GM21529 (cell line): ENCODE results near the gene AP4S1.
A peak's percentile ranks its signal among the peaks of the same experiment; 100 is the strongest.
"Not testable (repeated sequence)": the region's sequence is repeated elsewhere in the genome, so short reads cannot be mapped to it uniquely, and the experiment has no call there.

Source experiments
- ATAC-seq: cut with Tn5 transposase; IDR thresholded peaks from one replicate; pipeline ENCODE4 v1.9.1; 2021; ENCODE audit not compliant: unreplicated experiment

The AP4S1 gene

GRCh38 chr14:31083781-31084180, 58.3 kb downstream of the AP4S1 start:
- no peak for ATAC-seq

DNA sequence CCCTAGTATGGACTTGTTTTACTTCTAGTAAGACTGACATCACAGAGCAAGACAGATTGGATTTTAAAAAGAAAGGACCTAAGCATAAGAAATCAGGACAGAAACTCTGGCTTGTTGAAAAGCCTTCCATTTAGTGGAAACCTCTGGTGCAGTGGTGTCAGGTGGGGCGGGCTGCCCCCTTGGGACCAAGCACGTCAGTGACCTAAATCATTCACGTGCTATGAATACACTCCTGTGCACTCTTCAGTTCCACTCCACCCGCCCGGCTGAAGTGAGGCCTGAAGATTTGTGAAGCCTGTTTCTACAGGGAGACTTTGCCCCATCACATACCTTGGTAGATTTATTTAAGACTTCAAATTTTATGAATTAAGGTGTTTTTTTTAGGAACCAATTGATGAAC, 58.9 kb downstream of the AP4S1 start:
- ATAC-seq, result peak; percentile 87

DNA sequence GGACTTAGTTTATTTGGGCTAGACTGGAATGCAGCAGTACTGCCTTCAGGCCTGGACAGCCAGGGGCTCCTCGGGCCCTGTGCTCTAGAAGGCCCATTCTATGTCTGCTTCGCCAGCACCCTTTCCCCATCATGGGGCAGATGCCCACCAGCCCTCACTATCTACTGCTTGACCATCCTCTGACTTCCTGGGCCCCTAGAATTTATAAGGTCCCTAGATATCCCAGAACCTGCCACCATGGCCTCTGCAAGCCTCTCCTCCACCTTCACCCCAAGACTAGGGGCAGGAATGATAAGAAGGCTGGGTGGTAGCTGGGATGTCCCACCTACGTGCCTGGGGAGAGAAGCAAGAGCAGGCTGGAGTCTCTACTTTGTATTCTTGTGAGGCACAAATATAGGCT, 59.6 kb downstream of the AP4S1 start:
- ATAC-seq, result no peak

GRCh38 chr14:31086466-31086865, 61.0 kb downstream of the AP4S1 start:
- ATAC-seq, result not testable (repeated sequence)

GRCh38 chr14:31090883-31091764, 65.7 kb downstream of the AP4S1 start:
- no peak for ATAC-seq

GRCh38 chr14:31092160-31092708, 66.8 kb downstream of the AP4S1 start:
- no peak for ATAC-seq

GRCh38 chr14:31093884-31094839, 68.7 kb downstream of the AP4S1 start:
- ATAC-seq, result not testable (repeated sequence)

DNA sequence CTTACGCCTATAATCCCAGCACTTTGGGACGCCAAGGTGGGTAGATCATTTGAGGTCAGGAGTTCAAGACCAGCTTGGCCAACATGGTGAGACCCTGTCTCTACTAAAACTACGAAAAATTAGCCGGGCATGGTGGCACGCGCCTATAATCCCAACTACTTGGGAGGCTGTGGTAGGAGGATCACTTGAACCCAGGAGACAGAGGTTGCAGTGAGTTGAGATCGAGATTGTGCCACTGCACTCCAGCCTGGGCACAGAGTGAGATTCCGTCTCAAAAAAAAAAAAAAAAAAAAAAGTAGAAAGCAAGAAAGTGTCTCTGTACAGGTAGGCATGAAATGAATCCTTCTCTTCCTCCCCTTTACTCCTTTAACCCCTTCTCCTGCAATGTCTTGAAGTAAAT, 70.4 kb downstream of the AP4S1 start:
- not testable (repeated sequence) for ATAC-seq

DNA sequence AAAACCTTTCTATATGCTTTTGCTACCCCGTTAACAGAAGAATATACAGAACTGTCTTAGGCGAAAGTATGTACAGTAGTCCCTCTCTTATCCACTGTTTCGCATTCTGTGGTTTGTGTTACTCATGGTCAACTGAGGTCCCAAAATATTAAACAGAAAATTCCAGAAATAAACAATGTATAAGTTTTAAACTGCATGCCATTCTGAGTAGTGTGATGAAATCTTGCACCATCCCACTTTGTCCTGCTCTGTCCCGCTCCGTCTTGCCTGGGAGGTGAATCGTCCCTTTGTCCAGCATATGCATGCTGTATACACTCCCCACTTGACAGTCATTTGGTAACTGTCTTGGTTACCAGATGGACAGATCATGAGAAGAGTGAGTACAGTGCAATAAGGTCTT, 70.8 kb downstream of the AP4S1 start:
- ATAC-seq, result no peak

- ATAC-seq, result no peak
Measured at GRCh38 chr14:31097081-31097480, 71.6 kb downstream of the AP4S1 start.

GRCh38 chr14:31106768-31107167, 81.3 kb downstream of the AP4S1 start:
- no peak for ATAC-seq

GRCh38 chr14:31109257-31109656, 83.8 kb downstream of the AP4S1 start:
- no peak for ATAC-seq

DNA sequence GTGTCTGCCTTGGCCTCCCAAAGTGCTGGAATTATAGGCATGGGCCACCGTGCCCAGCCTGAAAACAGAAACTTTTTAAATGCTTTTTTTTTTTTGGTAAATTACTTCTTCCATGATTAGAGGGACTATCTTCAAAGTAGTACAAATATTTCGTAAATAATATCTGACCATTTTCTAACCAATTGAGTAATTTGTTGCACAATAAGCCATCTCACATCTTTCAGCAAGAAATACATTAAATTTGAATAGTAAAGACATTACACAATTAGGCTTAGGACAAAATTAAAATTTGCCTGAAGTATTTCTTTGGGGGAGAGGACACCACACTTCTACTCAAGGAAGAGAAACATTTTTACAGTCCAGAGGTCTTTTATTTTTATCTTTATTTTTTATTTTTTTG, 85.4 kb downstream of the AP4S1 start:
- no peak for ATAC-seq

- no peak for ATAC-seq
Measured at GRCh38 chr14:31113794-31114193, 88.3 kb downstream of the AP4S1 start.

GRCh38 chr14:31118892-31119291, 93.4 kb downstream of the AP4S1 start:
- no peak for ATAC-seq

GRCh38 chr14:31122098-31122611, 96.7 kb downstream of the AP4S1 start:
- ATAC-seq, result no peak

DNA sequence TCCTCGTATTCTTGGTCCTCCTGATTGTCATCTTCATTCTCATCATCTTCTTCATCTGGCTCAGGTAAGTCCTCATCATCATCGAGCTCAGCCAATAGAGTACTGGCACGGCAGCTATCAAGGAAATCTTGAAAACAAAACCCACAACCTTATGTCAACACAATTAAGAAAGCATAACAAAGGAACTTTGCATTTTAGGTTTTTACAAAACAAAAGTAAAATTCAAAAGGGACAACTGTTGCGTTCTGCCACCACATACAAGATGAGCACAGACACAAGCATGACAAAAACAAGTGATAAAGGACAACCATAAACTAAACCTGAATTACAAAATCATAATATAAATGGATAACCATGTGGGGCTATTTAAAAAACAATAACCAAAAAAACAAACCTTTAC, 97.5 kb downstream of the AP4S1 start:
- no peak for ATAC-seq

GRCh38 chr14:31124197-31124596, 98.7 kb downstream of the AP4S1 start:
- no peak for ATAC-seq

DNA sequence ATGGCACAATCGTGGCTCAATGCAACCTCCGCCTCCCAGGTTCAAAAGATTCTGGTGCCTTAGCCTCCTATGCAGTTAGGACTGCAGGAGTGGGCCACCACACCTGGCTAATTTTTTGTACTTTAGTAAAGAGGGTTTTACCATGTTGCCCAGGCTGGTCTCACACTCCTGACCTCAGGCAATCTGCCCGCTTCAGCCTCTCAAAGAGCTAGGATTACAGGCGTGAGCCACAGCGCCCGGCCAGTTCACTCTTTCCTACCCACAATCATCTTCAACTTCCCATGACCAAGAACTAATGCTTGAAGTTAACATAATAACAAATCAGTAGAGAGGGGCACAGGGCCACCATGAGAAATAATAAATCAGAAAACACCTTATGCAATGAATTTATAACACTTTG, 99.8 kb downstream of the AP4S1 start:
- ATAC-seq, result no peak

DNA sequence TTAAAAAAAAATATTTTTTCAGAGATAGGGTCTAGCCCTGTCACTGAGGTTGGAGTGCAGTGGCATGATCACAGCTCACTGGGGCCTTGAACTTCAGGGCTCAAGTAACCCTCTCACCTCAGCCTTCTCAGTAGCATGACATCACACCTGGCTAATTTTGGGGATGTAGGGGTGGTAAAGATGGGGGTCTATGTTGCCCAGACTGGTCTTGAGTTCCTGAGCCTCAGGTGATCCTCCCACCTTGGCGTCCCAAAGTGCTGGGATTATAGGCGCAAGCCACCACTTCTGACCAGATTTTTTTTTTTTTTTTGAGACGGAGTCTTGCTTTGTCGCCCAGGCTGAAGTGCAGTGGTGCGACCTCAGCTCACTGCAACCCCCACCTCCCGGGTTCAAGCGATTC, 101.2 kb downstream of the AP4S1 start:
- ATAC-seq, result no peak

DNA sequence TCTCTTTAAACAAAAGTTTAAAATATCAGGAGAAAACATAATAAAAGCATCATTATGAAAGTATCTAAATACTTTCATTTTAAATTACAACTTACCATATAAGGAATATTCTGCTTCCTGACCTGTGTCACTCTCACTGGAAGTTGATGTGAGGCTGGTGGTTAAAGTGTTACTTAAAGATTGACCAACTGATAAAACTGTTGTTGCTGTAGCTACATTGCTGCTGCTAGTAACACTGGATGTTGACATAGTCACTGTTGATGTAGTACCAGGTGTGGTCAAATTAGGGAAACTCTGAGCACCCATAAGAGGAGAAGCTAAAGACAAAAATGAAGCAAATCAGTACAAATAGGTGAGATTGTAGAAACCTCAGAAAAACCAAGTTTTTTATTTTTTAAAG, 102.2 kb downstream of the AP4S1 start:
- no peak for ATAC-seq
